CD14-positive monocyte (primary cell): Measurements from ENCODE around the gene MACROH2A2. TPM values are rescaled to one million over a fixed set of nuclear protein-coding genes. Genes with fewer than 3 reads are reported as not detected.

Experiments used
- DNase-seq, 3 donors: peaks; one replicate each; pipeline ENCODE4 v3.0.0-alpha.2; 2011 to 2022
- H2AFZ ChIP-seq: 2 replicates; pipeline ENCODE4 v1.6.0; 2012; ENCODE audit warnings: mild to moderate bottlenecking, low read depth, low read length, inconsistent platforms; ENCODE audit not compliant: insufficient read depth, poor library complexity, severe bottlenecking
- H3K27ac ChIP-seq, 2 donors: 1 replicate in 1 of 2; 2 replicates in 1 of 2; pipeline ENCODE4 v1.5.1; 2012 to 2013; ENCODE audit warnings: low read length in 2 of 2, control low read depth in 1 of 2, inconsistent platforms in 1 of 2, low read depth in 1 of 2, mild to moderate bottlenecking in 1 of 2
- H3K27me3 ChIP-seq, 2 donors: one replicate each; pipeline versions ENCODE4 v1.6.0 to v1.6.1; 2011 to 2013; ENCODE audit warnings: low read length in 2 of 2; ENCODE audit not compliant: control insufficient read depth in 2 of 2, insufficient read depth in 2 of 2
- H3K36me3 ChIP-seq, 2 donors: replicated peaks in 1 of 2; 1 replicate in 1 of 2; 2 replicates in 1 of 2; pipeline versions ENCODE4 v1.5.1 to v1.6.1; 2012 to 2013; ENCODE audit warnings: low read length in 2 of 2, control low read depth in 1 of 2, inconsistent platforms in 1 of 2, mild to moderate bottlenecking in 1 of 2; ENCODE audit not compliant: insufficient read depth in 2 of 2, control insufficient read depth in 1 of 2
- H3K4me1 ChIP-seq, 2 donors: 1 replicate in 1 of 2; 2 replicates in 1 of 2; pipeline versions ENCODE4 v1.5.1 to v1.6.1; 2012 to 2013; ENCODE audit warnings: low read length in 2 of 2, control low read depth in 1 of 2, inconsistent platforms in 1 of 2, mild to moderate bottlenecking in 1 of 2, moderate library complexity in 1 of 2; ENCODE audit not compliant: insufficient read depth in 2 of 2, control insufficient read depth in 1 of 2
- H3K4me2 ChIP-seq: replicated peaks from 2 replicates; pipeline ENCODE3; 2012; ENCODE audit warnings: low read length, moderate library complexity, mild to moderate bottlenecking; ENCODE audit not compliant: poor library complexity, severe bottlenecking; ENCODE audit errors: extremely low read depth
- H3K4me3 ChIP-seq, 3 experiments: fragments of 200-600 bp in 1 of 3; sonication (generic) in 1 of 3; replicated peaks in 1 of 3; 1 replicate in 2 of 3; 2 replicates in 1 of 3; pipeline ENCODE4 v1.5.1; 2011 to 2013; ENCODE audit warnings: low read length in 3 of 3, mild to moderate bottlenecking in 3 of 3, control low read depth in 2 of 3, low read depth in 2 of 3, inconsistent platforms in 1 of 3, moderate library complexity in 1 of 3
- H3K79me2 ChIP-seq: 2 replicates; pipeline ENCODE4 v1.6.0; 2012; ENCODE audit warnings: mild to moderate bottlenecking, control low read depth, inconsistent platforms, low read length, moderate library complexity; ENCODE audit not compliant: insufficient read depth
- H3K9ac ChIP-seq: 2 replicates; pipeline ENCODE4 v1.6.0; 2017; ENCODE audit warnings: low read length, mild to moderate bottlenecking; ENCODE audit not compliant: insufficient read depth, poor library complexity, severe bottlenecking
- H3K9me3 ChIP-seq, 2 donors: replicated peaks in 1 of 2; 1 replicate in 1 of 2; 2 replicates in 1 of 2; pipeline versions ENCODE4 v1.5.1 to v1.6.1; 2012 to 2013; ENCODE audit warnings: low read length in 2 of 2, control low read depth in 1 of 2; ENCODE audit not compliant: control insufficient read depth in 1 of 2, insufficient read depth in 1 of 2
- H4K20me1 ChIP-seq: 2 replicates; pipeline ENCODE4 v1.6.0; 2012; ENCODE audit warnings: mild to moderate bottlenecking, low read length, control low read depth, moderate library complexity; ENCODE audit not compliant: insufficient read depth
- H3K27ac Mint-ChIP-seq, 7 donors: one replicate each; pipeline ENCODE4 v1.8.0; 2020; ENCODE audit warnings: mild to moderate bottlenecking in 7 of 7, mixed read lengths in 7 of 7, moderate library complexity in 6 of 7, inconsistent platforms in 2 of 7
- H3K27me3 Mint-ChIP-seq, 3 donors: one replicate each; pipeline ENCODE4 v1.8.0; 2021 to 2022; ENCODE audit warnings: low read depth in 3 of 3, mild to moderate bottlenecking in 3 of 3, mixed read lengths in 3 of 3, moderate library complexity in 3 of 3, inconsistent platforms in 1 of 3
- H3K36me3 Mint-ChIP-seq, 2 donors: one replicate each; pipeline ENCODE4 v1.8.0; 2020; ENCODE audit warnings: mixed read lengths in 2 of 2, inconsistent platforms in 1 of 2, mild to moderate bottlenecking in 1 of 2
- H3K4me1 Mint-ChIP-seq: one replicate; pipeline ENCODE4 v1.8.0; 2020; ENCODE audit warnings: mild to moderate bottlenecking, mixed read lengths
- H3K4me3 Mint-ChIP-seq, 2 donors: one replicate each; pipeline ENCODE4 v1.8.0; 2020; ENCODE audit warnings: mild to moderate bottlenecking in 2 of 2, mixed read lengths in 2 of 2, moderate library complexity in 1 of 2
- H3K9me3 Mint-ChIP-seq, 7 donors: one replicate each; pipeline ENCODE4 v1.8.0; 2020 to 2022; ENCODE audit warnings: mixed read lengths in 7 of 7, mild to moderate bottlenecking in 6 of 7, moderate library complexity in 6 of 7, inconsistent platforms in 2 of 7
- CTCF ChIP-seq: fragments of 200-600 bp; IDR thresholded peaks from one replicate; pipeline ENCODE4 v1.8.0; 2022; ENCODE audit warnings: antibody characterized with exemption, mild to moderate bottlenecking
- WGBS: methylation state at CpG from one replicate; pipeline ENCODE4 v1.1.5; 2013; ENCODE audit warnings: missing lambda C conversion rate; ENCODE audit not compliant: insufficient coverage; 5-methylcytosine and 5-hydroxymethylcytosine counted together
- intact Hi-C, 2 donors: fragments of 100-400 bp; cut with micrococcal nuclease; formaldehyde crosslinking; loops; one replicate each; pipeline versions ENCODE4 v1.15.0 to v1.15.1; 2023
- polyA plus RNA-seq, 3 donors: library from polyadenylated mRNA; depleted of rRNA in 1 of 3; unstranded in 2 of 3; stranded (reverse) in 1 of 3; fragments of 300-500 nt in 2 of 3; fragments of >200 nt in 1 of 3; fragmentation: Illumina TruSeq in 2 of 3; gene quantifications; 1 replicate in 2 of 3; 2 replicates in 1 of 3; pipeline ENCODE4 v1.2.3, GENCODE V29; 2012 to 2021

The MACROH2A2 gene
- polyA plus RNA-seq, 3 donors: 1.0 to 1.9 (median 1.7) TPM

DNA sequence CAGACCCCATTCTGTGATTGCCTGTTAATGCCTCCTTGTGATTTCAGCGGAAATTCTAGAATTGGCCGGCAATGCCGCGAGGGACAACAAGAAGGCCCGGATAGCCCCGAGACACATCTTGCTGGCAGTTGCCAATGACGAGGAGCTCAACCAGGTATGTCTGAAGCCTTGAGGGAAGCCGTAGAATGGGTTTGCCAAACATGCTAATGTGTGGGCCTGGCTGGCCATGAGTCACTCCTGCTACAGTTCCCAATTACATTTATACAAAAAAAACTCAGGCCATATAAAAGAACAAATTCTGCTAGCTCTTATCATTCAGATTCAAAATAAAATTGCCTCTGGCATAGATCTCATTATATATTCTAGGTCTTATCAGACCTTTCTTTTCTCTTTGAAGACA lies 37.4 kb downstream of the MACROH2A2 start:
- Histone ChIP-seq H3K27me3 (no peaks in the 10 kb centered on the region), H4K20me1 (no peaks in the 10 kb centered on the region), H3K79me2 (no peaks in the 10 kb centered on the region), H3K4me2 (no peak overlapping the region), H3K4me1 (no peaks in the 10 kb centered on the region), H2AFZ (no peak overlapping the region), H3K9ac (no peak overlapping the region), H3K4me3 (no peak overlapping the region), H3K36me3 (peaks cover 0 to 12% of the 10 kb centered on the region in 2 donors), H3K27ac (no peak overlapping the region), H3K9me3 (no peaks in the 10 kb centered on the region)
- Mint-ChIP-seq H3K4me1 (peaks cover 13% of the 10 kb centered on the region), H3K27ac (no peak overlapping the region), H3K36me3 (peaks cover 4 to 10% of the 10 kb centered on the region in 2 donors), H3K9me3 (no peaks in the 10 kb centered on the region), H3K4me3 (no peak overlapping the region), H3K27me3 (peaks cover 0 to 4% (median 1%) of the 10 kb centered on the region in 3 donors)
- no peak for DNase-seq
- 100% methylated on average over 2 of the region's 8 CpGs for WGBS
- intact Hi-C loops: no loop called here
- no peak for TF ChIP-seq CTCF

- peaks cover 0 to 4% (median 1%) of the 10 kb centered on the region in 3 donors for H3K27me3 Mint-ChIP-seq
- Histone ChIP-seq H3K4me2 (no peak overlapping the region), H2AFZ (no peak overlapping the region), H3K27me3 (no peaks in the 10 kb centered on the region), H3K36me3 (peaks cover 0 to 12% of the 10 kb centered on the region in 2 donors), H3K79me2 (no peaks in the 10 kb centered on the region), H3K4me3 (no peak overlapping the region), H3K4me1 (no peaks in the 10 kb centered on the region), H4K20me1 (no peaks in the 10 kb centered on the region), H3K27ac (no peak overlapping the region), H3K9ac (no peak overlapping the region), H3K9me3 (no peaks in the 10 kb centered on the region)
- 97% methylated on average over 5 of the region's 5 CpGs for WGBS
- H3K4me1 Mint-ChIP-seq: peaks cover 13% of the 10 kb centered on the region
- no peak overlapping the region for H3K4me3 Mint-ChIP-seq
- peaks cover 4 to 10% of the 10 kb centered on the region in 2 donors for H3K36me3 Mint-ChIP-seq
- DNase-seq: no peak
- H3K9me3 Mint-ChIP-seq: no peaks in the 10 kb centered on the region
- intact Hi-C loops: no loop called here
- no peak overlapping the region for H3K27ac Mint-ChIP-seq
- TF ChIP-seq CTCF: no peak
Observed at GRCh38 chr10:70090951-70091350, 38.3 kb downstream of the MACROH2A2 start.
